Small intestine (tissue), 7 donors: Measurements from ENCODE around the gene ELP2. TPM values are rescaled to one million over a fixed set of nuclear protein-coding genes. Genes with fewer than 3 reads are reported as not detected.
"Not testable (repeated sequence)": the region's sequence is repeated elsewhere in the genome, so short reads cannot be mapped to it uniquely, and the experiment has no call there.

Experiments used
- DNase-seq, 2 donors: peaks; one replicate each; pipeline versions ENCODE4 v3.0.0 to v3.0.0-alpha.2; 2013
- FAIRE-seq: peaks from 2 replicates; lab custom pipeline; 2012; peaks lifted over from hg19 to GRCh38; lab: Jason Lieb, UNC
- H3K27ac ChIP-seq, 3 donors: one replicate each; pipeline ENCODE4 v1.5.1; 2013; ENCODE audit warnings: low read length in 2 of 3, mild to moderate bottlenecking in 2 of 3, control low read depth in 1 of 3, inconsistent platforms in 1 of 3, low read depth in 1 of 3, moderate library complexity in 1 of 3
- H3K27me3 ChIP-seq, 3 donors: one replicate each; pipeline ENCODE4 v1.6.1; 2013; ENCODE audit warnings: low read length in 3 of 3, inconsistent platforms in 1 of 3; ENCODE audit not compliant: control insufficient read depth in 3 of 3, insufficient read depth in 3 of 3
- H3K36me3 ChIP-seq, 3 donors: one replicate each; pipeline ENCODE4 v1.6.1; 2013; ENCODE audit warnings: low read length in 3 of 3, inconsistent platforms in 1 of 3, low read depth in 1 of 3, mild to moderate bottlenecking in 1 of 3, moderate library complexity in 1 of 3; ENCODE audit not compliant: control insufficient read depth in 3 of 3, insufficient read depth in 2 of 3
- H3K4me1 ChIP-seq, 3 donors: one replicate each; pipeline ENCODE4 v1.6.1; 2013; ENCODE audit warnings: low read length in 2 of 3, inconsistent platforms in 1 of 3, low read depth in 1 of 3, mild to moderate bottlenecking in 1 of 3, moderate library complexity in 1 of 3; ENCODE audit not compliant: control insufficient read depth in 3 of 3, insufficient read depth in 2 of 3
- H3K4me3 ChIP-seq, 3 donors: one replicate each; pipeline ENCODE4 v1.5.1; 2013; ENCODE audit warnings: low read length in 3 of 3, control low read depth in 1 of 3, inconsistent platforms in 1 of 3, low read depth in 1 of 3, mild to moderate bottlenecking in 1 of 3, moderate library complexity in 1 of 3
- H3K9me3 ChIP-seq, 2 donors: one replicate each; pipeline ENCODE4 v1.6.1; 2013; ENCODE audit warnings: low read depth in 1 of 2, low read length in 1 of 2; ENCODE audit not compliant: control insufficient read depth in 2 of 2, insufficient read depth in 1 of 2
- WGBS, 3 donors: extraction: QIAGEN DNeasy Blood & Tissue Kit; methylation state at CpG; one replicate each; pipeline ENCODE4 v1.1.7; 2013; 5-methylcytosine and 5-hydroxymethylcytosine counted together
- polyA plus RNA-seq, 4 donors: library from polyadenylated mRNA; stranded (reverse) in 3 of 4; unstranded in 1 of 4; fragments of 200-250 nt in 3 of 4; fragments of 120-200 nt in 1 of 4; gene quantifications; one replicate each; pipeline versions ENCODE4 v1.2.1 to v1.2.3, GENCODE V29; 2013
- donor health status: healthy with polysubstance abuse.
- donor health status: control.
- donor health status: control.
- donor health status: Bipolar disorder and iron deficiency.
- donor health status: healthy.

ELP2 gene
- polyA plus RNA-seq, 4 donors, result 30.2 to 93.4 (median 31.7) TPM

GRCh38 chr18:36108601-36109000, 21.1 kb upstream of the ELP2 start:
- FAIRE-seq, result no peak
- no peaks in the 10 kb centered on the region for H3K9me3 ChIP-seq
- H3K36me3 ChIP-seq, result peaks cover 7 to 13% (median 10%) of the 10 kb centered on the region in 3 donors
- no peak overlapping the region for H3K4me3 ChIP-seq
- H3K27me3 ChIP-seq, result no peaks in the 10 kb centered on the region
- no peak overlapping the region for H3K27ac ChIP-seq
- DNase-seq, result no peak
- H3K4me1 ChIP-seq, result no peaks in the 10 kb centered on the region
- 76 to 90% (median 78%) methylated on average over 5 of the region's 5 CpGs for WGBS, 3 donors

- Histone ChIP-seq H3K4me1 (no peaks in the 10 kb centered on the region), H3K27ac (no peak overlapping the region), H3K4me3 (no peak overlapping the region), H3K27me3 (no peaks in the 10 kb centered on the region), H3K9me3 (no peaks in the 10 kb centered on the region), H3K36me3 (peaks cover 7 to 17% (median 13%) of the 10 kb centered on the region in 3 donors)
- no peak for FAIRE-seq
- DNase-seq, result no peak
- WGBS, 3 donors, result 94 to 100% (median 97%) methylated on average over 1 of the region's 1 CpG
These were observed 20.0 kb upstream of the ELP2 start for GRCh38 chr18:36109737-36110136.

- no peak for DNase-seq
- Histone ChIP-seq H3K27ac (no peak overlapping the region), H3K4me3 (no peak overlapping the region), H3K4me1 (no peaks in the 10 kb centered on the region), H3K9me3 (no peaks in the 10 kb centered on the region), H3K36me3 (peaks cover 7 to 21% (median 13%) of the 10 kb centered on the region in 3 donors), H3K27me3 (no peaks in the 10 kb centered on the region)
- FAIRE-seq, result no peak
These were observed 17.4 kb upstream of the ELP2 start for GRCh38 chr18:36112302-36112701.

- H3K4me1 ChIP-seq, result no peaks in the 10 kb centered on the region
- FAIRE-seq, result no peak
- no peak overlapping the region for H3K4me3 ChIP-seq
- peaks cover 7 to 18% (median 13%) of the 10 kb centered on the region in 3 donors for H3K36me3 ChIP-seq
- no peak overlapping the region for H3K27ac ChIP-seq
- WGBS, 3 donors, result 84 to 95% (median 91%) methylated on average over 4 of the region's 4 CpGs
- no peak for DNase-seq
- H3K27me3 ChIP-seq, result no peaks in the 10 kb centered on the region
- no peaks in the 10 kb centered on the region for H3K9me3 ChIP-seq
These were observed 15.4 kb upstream of the ELP2 start for GRCh38 chr18:36114251-36114650.

- Histone ChIP-seq H3K27ac (no peak overlapping the region), H3K9me3 (no peaks in the 10 kb centered on the region), H3K4me1 (no peaks in the 10 kb centered on the region), H3K4me3 (no peak overlapping the region), H3K36me3 (peaks cover 7 to 18% (median 13%) of the 10 kb centered on the region in 3 donors), H3K27me3 (no peaks in the 10 kb centered on the region)
- WGBS, 3 donors, result 88 to 92% (median 91%) methylated on average over 1 of the region's 1 CpG
- FAIRE-seq (no peak), DNase-seq (no peak)
These were observed 15.0 kb upstream of the ELP2 start for GRCh38 chr18:36114738-36115137.

- peaks cover 5 to 19% (median 11%) of the 10 kb centered on the region in 3 donors for H3K36me3 ChIP-seq
- H3K27ac ChIP-seq, DNase-seq, H3K27me3 ChIP-seq, H3K4me3 ChIP-seq, FAIRE-seq, H3K4me1 ChIP-seq, H3K9me3 ChIP-seq: not testable (repeated sequence)
- 96% methylated on average over 11 of the region's 11 CpGs for WGBS, 3 donors
These were observed 12.9 kb upstream of the ELP2 start for GRCh38 chr18:36116771-36117170.

- Histone ChIP-seq H3K4me1 (no peaks in the 10 kb centered on the region), H3K27ac (no peak overlapping the region), H3K36me3 (peaks cover 0 to 11% (median 0%) of the 10 kb centered on the region in 3 donors), H3K27me3 (no peaks in the 10 kb centered on the region), H3K9me3 (no peaks in the 10 kb centered on the region), H3K4me3 (no peak overlapping the region)
- WGBS, 3 donors, result 89 to 97% (median 93%) methylated on average over 3 of the region's 3 CpGs
- FAIRE-seq, result no peak
- no peak for DNase-seq
These were observed 9.4 kb upstream of the ELP2 start for GRCh38 chr18:36120297-36120696.

- Histone ChIP-seq H3K4me1 (peaks cover 0 to 4% (median 2%) of the 10 kb centered on the region in 3 donors), H3K9me3 (no peaks in the 10 kb centered on the region), H3K27me3 (no peaks in the 10 kb centered on the region), H3K36me3 (peaks cover 0 to 10% (median 0%) of the 10 kb centered on the region in 3 donors), H3K4me3 (no peak overlapping the region), H3K27ac (no peak overlapping the region)
- DNase-seq (no peak), FAIRE-seq (no peak)
- 92 to 95% (median 94%) methylated on average over 4 of the region's 4 CpGs for WGBS, 3 donors
These were observed 4.9 kb upstream of the ELP2 start for GRCh38 chr18:36124841-36125240.

GRCh38 chr18:36126668-36127067, 3.0 kb upstream of the ELP2 start:
- H3K27ac ChIP-seq, result no peak overlapping the region
- DNase-seq, result no peak
- H3K4me1 ChIP-seq, result peaks cover 2 to 15% (median 5%) of the 10 kb centered on the region in 3 donors
- H3K36me3 ChIP-seq, result peaks cover 0 to 5% (median 0%) of the 10 kb centered on the region in 3 donors
- H3K4me3 ChIP-seq, result no peak overlapping the region
- no peaks in the 10 kb centered on the region for H3K27me3 ChIP-seq
- FAIRE-seq, result no peak
- H3K9me3 ChIP-seq, result no peaks in the 10 kb centered on the region
- 89 to 93% (median 91%) methylated on average over 8 of the region's 8 CpGs for WGBS, 3 donors
